B cell (primary cell): ENCODE measurements around the gene DUSP18. TPM values are rescaled to one million over a fixed set of nuclear protein-coding genes. Genes with fewer than 3 reads are reported as not detected.

Experiments
- ATAC-seq: fragments of 200-7000 bp; cut with Tn5 transposase; one replicate; pipeline ENCODE4 v1.10.0; 2021; ENCODE audit warnings: low read depth, mild to moderate bottlenecking, moderate number of reproducible peaks, moderate library complexity
- CTCF ChIA-PET: fragments of 350-600 bp; sonication (Branson Sonifier 250); formaldehyde crosslinking; loops from one replicate; lab custom pipeline; 2021; ENCODE audit warnings: antibody characterized with exemption, inconsistent platforms; lab: Charles Lee
- POLR2A ChIA-PET: fragments of 350-600 bp; sonication (Branson Sonifier 250); formaldehyde crosslinking; loops from one replicate; lab custom pipeline; 2021; ENCODE audit warnings: antibody characterized with exemption; lab: Charles Lee
- DNase-seq: peaks from one replicate; pipeline ENCODE4 v3.0.0; 2013
- H2AFZ ChIP-seq: 2 replicates; pipeline ENCODE4 v1.6.1; 2012; ENCODE audit warnings: mild to moderate bottlenecking, low read depth, low read length; ENCODE audit not compliant: insufficient read depth, poor library complexity, severe bottlenecking
- H3K27ac ChIP-seq, 2 donors: 1 replicate in 1 of 2; 2 replicates in 1 of 2; pipeline ENCODE4 v1.5.1; 2012 to 2013; ENCODE audit warnings: low read length in 2 of 2, mild to moderate bottlenecking in 2 of 2, moderate library complexity in 1 of 2
- H3K27me3 ChIP-seq, 4 experiments: fragments of 200-600 bp in 1 of 4; sonication (generic) in 1 of 4; replicated peaks in 1 of 4; 1 replicate in 2 of 4; 2 replicates in 2 of 4; pipeline versions ENCODE4 v1.6.1 to v1.7.0; 2013 to 2016; ENCODE audit warnings: low read length in 3 of 4, mild to moderate bottlenecking in 2 of 4, mixed read lengths in 1 of 4, moderate library complexity in 1 of 4; ENCODE audit not compliant: insufficient read depth in 4 of 4, control insufficient read depth in 3 of 4; ENCODE audit errors: control extremely low read depth in 1 of 4
- H3K36me3 ChIP-seq, 2 experiments: replicated peaks in 1 of 2; 1 replicate in 1 of 2; 2 replicates in 1 of 2; pipeline versions ENCODE4 v1.6.1 to v1.7.1; 2013; ENCODE audit warnings: low read length in 1 of 2; ENCODE audit not compliant: insufficient read depth in 2 of 2, control insufficient read depth in 1 of 2; ENCODE audit errors: control extremely low read depth in 1 of 2, extremely low read depth in 1 of 2
- H3K4me1 ChIP-seq, 2 donors: fragments of 200-600 bp in 1 of 2; sonication (generic) in 1 of 2; 1 replicate in 1 of 2; 2 replicates in 1 of 2; pipeline versions ENCODE4 v1.5.1 to v1.6.1; 2013 to 2017; ENCODE audit warnings: low read length in 2 of 2; ENCODE audit not compliant: control insufficient read depth in 2 of 2, insufficient read depth in 2 of 2
- H3K4me2 ChIP-seq: replicated peaks from 2 replicates; pipeline ENCODE3; 2012; ENCODE audit warnings: mild to moderate bottlenecking, low read depth, low read length; ENCODE audit not compliant: poor library complexity, severe bottlenecking
- H3K4me3 ChIP-seq, 5 experiments: fragments of 200-600 bp in 1 of 5; sonication (generic) in 1 of 5; 1 replicate in 3 of 5; 2 replicates in 2 of 5; pipeline versions ENCODE4 v1.5.1 to v1.7.0; 2011 to 2016; ENCODE audit warnings: low read length in 4 of 5, mild to moderate bottlenecking in 4 of 5, low read depth in 2 of 5, control low read depth in 1 of 5, moderate library complexity in 1 of 5; ENCODE audit not compliant: insufficient read depth in 1 of 5; ENCODE audit errors: control extremely low read depth in 1 of 5, extremely low read depth in 1 of 5
- H3K79me2 ChIP-seq: fragments of 200-600 bp; sonication (generic); one replicate; pipeline ENCODE4 v1.6.0; 2016; ENCODE audit warnings: low read length; ENCODE audit not compliant: control insufficient read depth, insufficient read depth
- H3K9ac ChIP-seq: fragments of 200-600 bp; sonication (generic); 2 replicates; pipeline ENCODE4 v1.6.1; 2017; ENCODE audit warnings: mild to moderate bottlenecking, low read length, moderate library complexity
- H3K9me3 ChIP-seq, 3 donors: one replicate each; pipeline versions ENCODE4 v1.6.1 to v1.7.1; 2013; ENCODE audit warnings: low read length in 2 of 3; ENCODE audit not compliant: control insufficient read depth in 2 of 3, insufficient read depth in 1 of 3; ENCODE audit errors: control extremely low read depth in 1 of 3
- H4K20me1 ChIP-seq: 2 replicates; pipeline ENCODE4 v1.6.0; 2012; ENCODE audit warnings: mild to moderate bottlenecking, low read length; ENCODE audit not compliant: insufficient read depth, control insufficient read depth, poor library complexity, severe bottlenecking
- H3K27ac Mint-ChIP-seq: one replicate; pipeline ENCODE4 v1.8.0; 2021; ENCODE audit warnings: mixed read lengths
- H3K27me3 Mint-ChIP-seq: one replicate; pipeline ENCODE4 v1.8.0; 2021; ENCODE audit warnings: mixed read lengths
- H3K4me1 Mint-ChIP-seq: one replicate; pipeline ENCODE4 v1.8.0; 2021; ENCODE audit warnings: mixed read lengths
- H3K4me3 Mint-ChIP-seq: one replicate; pipeline ENCODE4 v1.8.0; 2021; ENCODE audit warnings: mixed read lengths
- H3K9me3 Mint-ChIP-seq: one replicate; pipeline ENCODE4 v1.8.0; 2022; ENCODE audit warnings: mixed read lengths; ENCODE audit not compliant: insufficient read depth
- EZH2 ChIP-seq: IDR thresholded peaks from 2 replicates; pipeline ENCODE4 v1.6.1; 2012; ENCODE audit warnings: borderline replicate concordance, low read depth, mild to moderate bottlenecking, moderate library complexity, low read length; ENCODE audit not compliant: insufficient read depth, poor library complexity, severe bottlenecking
- WGBS: methylation state at CpG from one replicate; pipeline ENCODE4 v1.1.5; 2013; ENCODE audit warnings: missing lambda C conversion rate; ENCODE audit not compliant: insufficient coverage; 5-methylcytosine and 5-hydroxymethylcytosine counted together
- intact Hi-C: fragments of 100-400 bp; cut with micrococcal nuclease; formaldehyde crosslinking; loops from one replicate; pipeline ENCODE4 v1.10.0; 2022
- polyA plus RNA-seq: library from polyadenylated mRNA; depleted of rRNA; stranded (reverse); fragments of >200 nt; gene quantifications from 2 replicates; pipeline ENCODE4 v1.2.3, GENCODE V29; 2012
- total RNA-seq, 2 donors: library from RNA; stranded (reverse); fragments of 120-200 nt in 1 of 2; gene quantifications; 1 replicate in 1 of 2; 2 replicates in 1 of 2; pipeline versions ENCODE4 v1.2.3 to v1.2.4, GENCODE V29; 2013 to 2022
- TF ChIP-seq, protein P1 (sequence below): fragments of 200-600 bp; IDR thresholded peaks from one replicate; pipeline ENCODE4 v1.8.0; 2022; ENCODE audit warnings: antibody characterized with exemption, mild to moderate bottlenecking

DUSP18 gene
- total and polyA plus RNA-seq, 2 donors (not counting 1 experiment from before 2014, with no cell fraction given) = 20.6 to 21.2 TPM

GRCh38 chr22:30689622-30690021 lies 21.9 kb upstream of the DUSP18 start:
- Mint-ChIP-seq H3K4me1 (peaks cover 3% of the 10 kb centered on the region), H3K27me3 (peaks cover 31% of the 10 kb centered on the region), H3K27ac (no peak overlapping the region), H3K4me3 (no peak overlapping the region), H3K9me3 (no peaks in the 10 kb centered on the region)
- Histone ChIP-seq H3K9me3 (no peaks in the 10 kb centered on the region), H3K4me2 (no peak overlapping the region), H3K4me1 (peaks cover 7% of the 10 kb centered on the region in 2 donors), H3K4me3 (no peak overlapping the region), H2AFZ (no peak overlapping the region), H3K79me2 (no peaks in the 10 kb centered on the region), H3K27ac (no peak overlapping the region), H3K36me3 (no peaks in the 10 kb centered on the region), H3K27me3 (peaks cover 0 to 25% (median 7%) of the 10 kb centered on the region in 4 experiments), H3K9ac (no peak overlapping the region), H4K20me1 (no peaks in the 10 kb centered on the region)
- DNase-seq = no peak
- intact Hi-C loops = no loop called here
- TF ChIP-seq EZH2 = no peak
- TF ChIP-seq, protein P1, sequence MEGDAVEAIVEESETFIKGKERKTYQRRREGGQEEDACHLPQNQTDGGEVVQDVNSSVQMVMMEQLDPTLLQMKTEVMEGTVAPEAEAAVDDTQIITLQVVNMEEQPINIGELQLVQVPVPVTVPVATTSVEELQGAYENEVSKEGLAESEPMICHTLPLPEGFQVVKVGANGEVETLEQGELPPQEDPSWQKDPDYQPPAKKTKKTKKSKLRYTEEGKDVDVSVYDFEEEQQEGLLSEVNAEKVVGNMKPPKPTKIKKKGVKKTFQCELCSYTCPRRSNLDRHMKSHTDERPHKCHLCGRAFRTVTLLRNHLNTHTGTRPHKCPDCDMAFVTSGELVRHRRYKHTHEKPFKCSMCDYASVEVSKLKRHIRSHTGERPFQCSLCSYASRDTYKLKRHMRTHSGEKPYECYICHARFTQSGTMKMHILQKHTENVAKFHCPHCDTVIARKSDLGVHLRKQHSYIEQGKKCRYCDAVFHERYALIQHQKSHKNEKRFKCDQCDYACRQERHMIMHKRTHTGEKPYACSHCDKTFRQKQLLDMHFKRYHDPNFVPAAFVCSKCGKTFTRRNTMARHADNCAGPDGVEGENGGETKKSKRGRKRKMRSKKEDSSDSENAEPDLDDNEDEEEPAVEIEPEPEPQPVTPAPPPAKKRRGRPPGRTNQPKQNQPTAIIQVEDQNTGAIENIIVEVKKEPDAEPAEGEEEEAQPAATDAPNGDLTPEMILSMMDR = no peak
- POLR2A ChIA-PET = no interaction called here
- no peak for ATAC-seq
- CTCF ChIA-PET = no interaction called here
- WGBS = no CpG with 5 or more reads among the region's 1 CpG

- no peaks in the 10 kb centered on the region for H3K9me3 Mint-ChIP-seq
- TF ChIP-seq, protein P1 = no peak
- no peak for TF ChIP-seq EZH2
- ChIA-PET POLR2A (no interaction called here), CTCF (no interaction called here)
- no peaks in the 10 kb centered on the region for H3K9me3 ChIP-seq
- H3K79me2 ChIP-seq = no peaks in the 10 kb centered on the region
- no peak overlapping the region for H2AFZ ChIP-seq
- H3K4me3 ChIP-seq = no peak overlapping the region
- 85% methylated on average over 2 of the region's 4 CpGs for WGBS
- no peak overlapping the region for H3K27ac Mint-ChIP-seq
- DNase-seq (no peak), ATAC-seq (no peak)
- intact Hi-C loops = no loop called here
- no peak overlapping the region for H3K27ac ChIP-seq
- no peaks in the 10 kb centered on the region for H3K36me3 ChIP-seq
- H3K27me3 ChIP-seq = peaks cover 0 to 11% (median 1%) of the 10 kb centered on the region in 4 experiments
- H3K9ac ChIP-seq = no peak overlapping the region
- H3K4me1 ChIP-seq = no peaks in the 10 kb centered on the region
- H3K4me3 Mint-ChIP-seq = no peak overlapping the region
- H3K4me2 ChIP-seq = no peak overlapping the region
- H3K27me3 Mint-ChIP-seq = peaks cover 28% of the 10 kb centered on the region
- H3K4me1 Mint-ChIP-seq = no peaks in the 10 kb centered on the region
- no peaks in the 10 kb centered on the region for H4K20me1 ChIP-seq
Measured at GRCh38 chr22:30687358-30687757, 19.7 kb upstream of the DUSP18 start.
